Neural progenitor cell (in vitro differentiated cells): Measurements from ENCODE around the gene AVP. TPM values are rescaled to one million over a fixed set of nuclear protein-coding genes. Genes with fewer than 3 reads are reported as not detected.
A peak's percentile ranks its signal among the peaks of the same experiment; 100 is the strongest.

Experiments used
- DNase-seq: peaks from one replicate; pipeline ENCODE4 v3.0.0-alpha.2; 2016; ENCODE audit warnings: low spot score
- H2AFZ ChIP-seq: fragments of 200-600 bp; sonication (generic); replicated peaks from 2 replicates; pipeline ENCODE4 v1.6.1; 2016; ENCODE audit warnings: antibody characterized with exemption
- H3F3A ChIP-seq: fragments of 200-600 bp; sonication (generic); 2 replicates; pipeline ENCODE4 v1.6.1; 2016; ENCODE audit warnings: antibody characterized with exemption, low read depth
- H3K27ac ChIP-seq: fragments of 200-600 bp; sonication (generic); 2 replicates; pipeline ENCODE4 v1.5.1; 2016; ENCODE audit warnings: mild to moderate bottlenecking
- H3K27me3 ChIP-seq: fragments of 200-600 bp; sonication (generic); 2 replicates; pipeline ENCODE4 v1.6.1; 2016; ENCODE audit warnings: mild to moderate bottlenecking, moderate library complexity
- H3K36me3 ChIP-seq: fragments of 200-600 bp; sonication (generic); 2 replicates; pipeline ENCODE4 v1.5.1; 2016
- H3K4me1 ChIP-seq: fragments of 200-600 bp; sonication (generic); 2 replicates; pipeline ENCODE4 v1.6.1; 2016; ENCODE audit warnings: mixed run types
- H3K4me2 ChIP-seq: fragments of 200-600 bp; sonication (generic); 2 replicates; pipeline ENCODE4 v1.6.1; 2016
- H3K4me3 ChIP-seq: fragments of 200-600 bp; sonication (generic); 2 replicates; pipeline ENCODE4 v1.5.1; 2016
- H3K79me2 ChIP-seq: fragments of 200-600 bp; sonication (generic); 2 replicates; pipeline ENCODE4 v1.6.1; 2016; ENCODE audit warnings: low read depth
- H3K9ac ChIP-seq: fragments of 200-600 bp; sonication (generic); 2 replicates; pipeline ENCODE4 v1.6.1; 2016
- H3K9me3 ChIP-seq: fragments of 200-600 bp; sonication (generic); 2 replicates; pipeline ENCODE4 v1.5.1; 2016; ENCODE audit warnings: low read depth
- H4K20me1 ChIP-seq: fragments of 200-600 bp; sonication (generic); 2 replicates; pipeline ENCODE4 v1.6.1; 2016; ENCODE audit warnings: low read depth
- H3K27ac Mint-ChIP-seq: 3 replicates; pipeline ENCODE4 v1.8.0; 2021; ENCODE audit warnings: mixed read lengths
- H3K27me3 Mint-ChIP-seq: 2 replicates; pipeline ENCODE4 v1.8.0; 2022; ENCODE audit warnings: low read depth, mild to moderate bottlenecking, inconsistent platforms, moderate library complexity, mixed read lengths; ENCODE audit not compliant: insufficient read depth
- H3K36me3 Mint-ChIP-seq: 3 replicates; pipeline ENCODE4 v1.8.0; 2021; ENCODE audit warnings: mixed read lengths
- H3K4me1 Mint-ChIP-seq: 3 replicates; pipeline ENCODE4 v1.8.0; 2021; ENCODE audit warnings: mixed read lengths
- H3K4me3 Mint-ChIP-seq: 3 replicates; pipeline ENCODE4 v1.8.0; 2021; ENCODE audit warnings: mild to moderate bottlenecking, moderate library complexity, mixed read lengths
- H3K9me3 Mint-ChIP-seq: 3 replicates; pipeline ENCODE4 v1.8.0; 2020; ENCODE audit warnings: mixed read lengths
- EZH2 ChIP-seq: fragments of 200-600 bp; sonication (generic); IDR thresholded peaks from 2 replicates; pipeline ENCODE4 v1.6.1; 2017; ENCODE audit warnings: antibody characterized with exemption, mild to moderate bottlenecking, moderate library complexity
- EZH2phosphoT487 ChIP-seq: fragments of 200-600 bp; sonication (generic); IDR thresholded peaks from 2 replicates; pipeline ENCODE4 v1.6.1; 2017; ENCODE audit warnings: antibody characterized with exemption
- total RNA-seq: library from RNA; depleted of rRNA; stranded (reverse); fragments of >200 nt; gene quantifications from 2 replicates; pipeline ENCODE4 v1.2.3, GENCODE V29; 2015; ENCODE audit warnings: low replicate concordance
- TF ChIP-seq, protein P1 (sequence below): fragments of 200-600 bp; sonication (generic); IDR thresholded peaks from 2 replicates; pipeline ENCODE4 v1.5.1; 2017; ENCODE audit warnings: antibody characterized with exemption, mild to moderate bottlenecking

AVP gene
- total RNA-seq, 1 donor from 2014 or later, result not detected

- no peaks in the 10 kb centered on the region for H3K79me2 ChIP-seq
- peak overlapping the region; percentile 47 for H3K4me3 ChIP-seq
- H2AFZ ChIP-seq, result peak overlapping the region; percentile 77
- peak; percentile 47 for DNase-seq
- H3K9me3 Mint-ChIP-seq, result no peaks in the 10 kb centered on the region
- H3K4me2 ChIP-seq, result peak overlapping the region; percentile 83
- H3K9ac ChIP-seq, result no peak overlapping the region
- H4K20me1 ChIP-seq, result no peaks in the 10 kb centered on the region
- no peaks in the 10 kb centered on the region for H3K4me1 Mint-ChIP-seq
- no peak overlapping the region for H3K27ac Mint-ChIP-seq
- H3K36me3 Mint-ChIP-seq, result no peaks in the 10 kb centered on the region
- H3K27me3 ChIP-seq, result peaks cover 66% of the 10 kb centered on the region
- H3F3A ChIP-seq, result no peaks in the 10 kb centered on the region
- peaks cover 29% of the 10 kb centered on the region for H3K27me3 Mint-ChIP-seq
- H3K27ac ChIP-seq, result no peak overlapping the region
- TF ChIP-seq EZH2phosphoT487 (peak; percentile 84), EZH2 (peak; percentile 92)
- TF ChIP-seq, protein P1, sequence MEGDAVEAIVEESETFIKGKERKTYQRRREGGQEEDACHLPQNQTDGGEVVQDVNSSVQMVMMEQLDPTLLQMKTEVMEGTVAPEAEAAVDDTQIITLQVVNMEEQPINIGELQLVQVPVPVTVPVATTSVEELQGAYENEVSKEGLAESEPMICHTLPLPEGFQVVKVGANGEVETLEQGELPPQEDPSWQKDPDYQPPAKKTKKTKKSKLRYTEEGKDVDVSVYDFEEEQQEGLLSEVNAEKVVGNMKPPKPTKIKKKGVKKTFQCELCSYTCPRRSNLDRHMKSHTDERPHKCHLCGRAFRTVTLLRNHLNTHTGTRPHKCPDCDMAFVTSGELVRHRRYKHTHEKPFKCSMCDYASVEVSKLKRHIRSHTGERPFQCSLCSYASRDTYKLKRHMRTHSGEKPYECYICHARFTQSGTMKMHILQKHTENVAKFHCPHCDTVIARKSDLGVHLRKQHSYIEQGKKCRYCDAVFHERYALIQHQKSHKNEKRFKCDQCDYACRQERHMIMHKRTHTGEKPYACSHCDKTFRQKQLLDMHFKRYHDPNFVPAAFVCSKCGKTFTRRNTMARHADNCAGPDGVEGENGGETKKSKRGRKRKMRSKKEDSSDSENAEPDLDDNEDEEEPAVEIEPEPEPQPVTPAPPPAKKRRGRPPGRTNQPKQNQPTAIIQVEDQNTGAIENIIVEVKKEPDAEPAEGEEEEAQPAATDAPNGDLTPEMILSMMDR, result no peak
- H3K4me1 ChIP-seq, result no peaks in the 10 kb centered on the region
- peak overlapping the region; percentile 24 for H3K4me3 Mint-ChIP-seq
- H3K9me3 ChIP-seq, result no peaks in the 10 kb centered on the region
- no peaks in the 10 kb centered on the region for H3K36me3 ChIP-seq
Observed at GRCh38 chr20:3082955-3083952, 1.3 kb downstream of the AVP start.

- H3K36me3 ChIP-seq, result no peaks in the 10 kb centered on the region
- H3F3A ChIP-seq, result no peaks in the 10 kb centered on the region
- peaks cover 73% of the 10 kb centered on the region for H3K27me3 ChIP-seq
- no peaks in the 10 kb centered on the region for H3K79me2 ChIP-seq
- TF ChIP-seq EZH2phosphoT487, result peak; percentile 81
- peak; percentile 90 for TF ChIP-seq EZH2
- TF ChIP-seq, protein P1, result no peak
- H3K4me1 ChIP-seq, result no peaks in the 10 kb centered on the region
- Mint-ChIP-seq H3K9me3 (no peaks in the 10 kb centered on the region), H3K27ac (no peak overlapping the region), H3K27me3 (peaks cover 29% of the 10 kb centered on the region), H3K4me3 (peak overlapping the region; percentile 79), H3K4me1 (no peaks in the 10 kb centered on the region), H3K36me3 (no peaks in the 10 kb centered on the region)
- H3K4me2 ChIP-seq, result peak overlapping the region; percentile 83
- no peak overlapping the region for H3K27ac ChIP-seq
- no peaks in the 10 kb centered on the region for H4K20me1 ChIP-seq
- H3K9ac ChIP-seq, result no peak overlapping the region
- peak; percentile 56 for DNase-seq
- H3K4me3 ChIP-seq, result peak overlapping the region; percentile 47
- peak overlapping the region; percentile 90 for H2AFZ ChIP-seq
- no peaks in the 10 kb centered on the region for H3K9me3 ChIP-seq
Observed at GRCh38 chr20:3082306-3082951, 2.1 kb downstream of the AVP start.

GRCh38 chr20:3081641-3082040 is 2.9 kb downstream of the AVP start:
- no peak overlapping the region for H3K27ac Mint-ChIP-seq
- TF ChIP-seq EZH2phosphoT487 (no peak), EZH2 (no peak)
- TF ChIP-seq, protein P1, result no peak
- Histone ChIP-seq H3K27ac (no peak overlapping the region), H3K79me2 (no peaks in the 10 kb centered on the region), H3K36me3 (no peaks in the 10 kb centered on the region), H3F3A (no peaks in the 10 kb centered on the region), H3K4me2 (no peak overlapping the region), H3K9me3 (no peaks in the 10 kb centered on the region), H3K27me3 (peaks cover 73% of the 10 kb centered on the region), H3K4me3 (no peak overlapping the region), H4K20me1 (no peaks in the 10 kb centered on the region), H3K4me1 (no peaks in the 10 kb centered on the region), H3K9ac (no peak overlapping the region), H2AFZ (no peak overlapping the region)
- H3K9me3 Mint-ChIP-seq, result peaks cover 2% of the 10 kb centered on the region
- H3K36me3 Mint-ChIP-seq, result no peaks in the 10 kb centered on the region
- no peaks in the 10 kb centered on the region for H3K4me1 Mint-ChIP-seq
- DNase-seq, result no peak
- H3K4me3 Mint-ChIP-seq, result peak overlapping the region; percentile 79
- peaks cover 31% of the 10 kb centered on the region for H3K27me3 Mint-ChIP-seq
